Testis (tissue), 3 donors: ENCODE results near the gene TACR1. TPM values are rescaled to one million over a fixed set of nuclear protein-coding genes. Genes with fewer than 3 reads are reported as not detected.
"Not testable (repeated sequence)": the region's sequence is repeated elsewhere in the genome, so short reads cannot be mapped to it uniquely, and the experiment has no call there.

Experiments used
- DNase-seq: peaks from one replicate; pipeline ENCODE4 v3.0.0-alpha.2; 2019
- H3K27ac ChIP-seq, 2 donors: fragments of 200-600 bp; sonication (generic); one replicate each; pipeline ENCODE4 v1.5.1; 2019
- H3K27me3 ChIP-seq: fragments of 200-600 bp; sonication (generic); one replicate; pipeline ENCODE4 v1.5.1; 2019
- H3K36me3 ChIP-seq: fragments of 200-600 bp; sonication (generic); one replicate; pipeline ENCODE4 v1.5.1; 2017; ENCODE audit warnings: low read depth; ENCODE audit errors: missing control alignments
- H3K4me1 ChIP-seq: fragments of 200-600 bp; sonication (generic); one replicate; pipeline ENCODE4 v1.5.1; 2019
- H3K4me3 ChIP-seq, 2 donors: fragments of 200-600 bp; sonication (generic); one replicate each; pipeline ENCODE4 v1.5.1; 2017 to 2019
- H3K9me3 ChIP-seq: fragments of 200-600 bp; sonication (generic); one replicate; pipeline ENCODE4 v1.5.1; 2017
- POLR2A ChIP-seq: fragments of 450-650 bp; IDR thresholded peaks from one replicate; pipeline ENCODE4 v1.6.1; 2017; ENCODE audit warnings: antibody characterized with exemption, mild to moderate bottlenecking, moderate library complexity
- WGBS, 2 donors: methylation state at CpG; one replicate each; pipeline ENCODE4 v1.1.5; 2018; 5-methylcytosine and 5-hydroxymethylcytosine counted together
- intact Hi-C: fragments of 100-400 bp; cut with DNase I; formaldehyde crosslinking; loops from one replicate; pipeline ENCODE4 v1.15.1; 2023; ENCODE audit warnings: low total_unique reads
- polyA plus RNA-seq: library from polyadenylated mRNA; stranded (reverse); fragments of 350-450 nt; fragmentation: Illumina TruSeq; extraction: RNeasy Lipid Tissue Mini Kit (QIAGEN cat#74804); gene quantifications from one replicate; pipeline ENCODE4 v1.2.3, GENCODE V29; 2014; ENCODE audit warnings: low read depth, low replicate concordance; ENCODE audit not compliant: insufficient read depth
- total RNA-seq, 2 donors: library from RNA; depleted of rRNA; stranded (reverse); fragments of >200 nt; gene quantifications; one replicate each; pipeline ENCODE4 v1.2.3, GENCODE V29; 2016
- TF ChIP-seq, protein P1 (sequence below), 3 experiments: fragments of 450-650 bp in 2 of 3; fragments of 200-600 bp in 1 of 3; sonication (generic) in 1 of 3; IDR thresholded peaks; one replicate each; pipeline ENCODE4 v1.5.1; 2016 to 2019; ENCODE audit warnings: antibody characterized with exemption in 3 of 3, mild to moderate bottlenecking in 2 of 3, moderate library complexity in 1 of 3

Gene TACR1
- total and polyA plus RNA-seq, 3 donors from 2014 or later: 0.06 to 0.47 (median 0.38) TPM

GRCh38 chr2:75157435-75157834 is 41.9 kb downstream of the TACR1 start:
- Histone ChIP-seq H3K4me3 (no peak overlapping the region), H3K36me3 (no peaks in the 10 kb centered on the region), H3K27me3 (no peaks in the 10 kb centered on the region), H3K27ac (no peak overlapping the region), H3K4me1 (no peaks in the 10 kb centered on the region), H3K9me3 (no peaks in the 10 kb centered on the region)
- DNase-seq: no peak
- no peak for TF ChIP-seq POLR2A
- TF ChIP-seq, protein P1, sequence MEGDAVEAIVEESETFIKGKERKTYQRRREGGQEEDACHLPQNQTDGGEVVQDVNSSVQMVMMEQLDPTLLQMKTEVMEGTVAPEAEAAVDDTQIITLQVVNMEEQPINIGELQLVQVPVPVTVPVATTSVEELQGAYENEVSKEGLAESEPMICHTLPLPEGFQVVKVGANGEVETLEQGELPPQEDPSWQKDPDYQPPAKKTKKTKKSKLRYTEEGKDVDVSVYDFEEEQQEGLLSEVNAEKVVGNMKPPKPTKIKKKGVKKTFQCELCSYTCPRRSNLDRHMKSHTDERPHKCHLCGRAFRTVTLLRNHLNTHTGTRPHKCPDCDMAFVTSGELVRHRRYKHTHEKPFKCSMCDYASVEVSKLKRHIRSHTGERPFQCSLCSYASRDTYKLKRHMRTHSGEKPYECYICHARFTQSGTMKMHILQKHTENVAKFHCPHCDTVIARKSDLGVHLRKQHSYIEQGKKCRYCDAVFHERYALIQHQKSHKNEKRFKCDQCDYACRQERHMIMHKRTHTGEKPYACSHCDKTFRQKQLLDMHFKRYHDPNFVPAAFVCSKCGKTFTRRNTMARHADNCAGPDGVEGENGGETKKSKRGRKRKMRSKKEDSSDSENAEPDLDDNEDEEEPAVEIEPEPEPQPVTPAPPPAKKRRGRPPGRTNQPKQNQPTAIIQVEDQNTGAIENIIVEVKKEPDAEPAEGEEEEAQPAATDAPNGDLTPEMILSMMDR (IDR thresholded peaks at IDR 0.05): no peak
- intact Hi-C loops: no loop called here

- intact Hi-C loops: no loop called here
- H3K4me3 ChIP-seq: no peak overlapping the region
Measured at GRCh38 chr2:75155115-75155514, 44.2 kb downstream of the TACR1 start.

DNA sequence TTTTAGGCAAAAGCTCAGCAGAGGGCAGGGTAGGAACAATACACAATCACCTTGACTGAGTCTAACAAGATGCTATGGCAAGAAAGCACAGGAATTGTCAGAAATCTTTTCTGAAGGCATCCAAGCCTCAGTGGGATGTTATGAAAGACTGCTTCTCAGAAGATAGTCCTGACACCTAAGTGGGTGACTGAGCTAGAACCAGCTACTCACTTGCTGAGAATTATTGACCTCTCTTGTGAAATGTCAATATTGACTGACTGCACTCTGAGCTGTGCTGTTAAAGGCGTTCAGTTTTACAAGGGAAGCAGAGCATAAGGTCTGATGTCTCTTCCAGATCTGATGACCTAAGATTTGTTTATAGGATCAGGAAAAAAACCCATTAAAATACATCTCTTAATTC is 46.1 kb downstream of the TACR1 start:
- no peak for DNase-seq
- Histone ChIP-seq H3K27me3 (no peaks in the 10 kb centered on the region), H3K36me3 (no peaks in the 10 kb centered on the region), H3K27ac (no peak overlapping the region), H3K9me3 (no peaks in the 10 kb centered on the region), H3K4me1 (no peaks in the 10 kb centered on the region), H3K4me3 (no peak overlapping the region)
- 79 to 80% methylated on average over 1 of the region's 1 CpG for WGBS, 2 donors
- TF ChIP-seq, protein P1 (IDR thresholded peaks at IDR 0.05): no peak
- no peak for TF ChIP-seq POLR2A
- intact Hi-C loops: no loop called here

More at GRCh38 chr2:75155115-75155514, 44.2 kb downstream of the TACR1 start:
- no peaks in the 10 kb centered on the region for H3K36me3 ChIP-seq
- 49 to 64% methylated on average over 3 of the region's 3 CpGs for WGBS, 2 donors
- no peak for TF ChIP-seq POLR2A
- TF ChIP-seq, protein P1 (IDR thresholded peaks at IDR 0.05): no peak
- no peaks in the 10 kb centered on the region for H3K9me3 ChIP-seq
- H3K27me3 ChIP-seq: no peaks in the 10 kb centered on the region
- no peaks in the 10 kb centered on the region for H3K4me1 ChIP-seq
- DNase-seq: no peak
- H3K27ac ChIP-seq: no peak overlapping the region

DNA sequence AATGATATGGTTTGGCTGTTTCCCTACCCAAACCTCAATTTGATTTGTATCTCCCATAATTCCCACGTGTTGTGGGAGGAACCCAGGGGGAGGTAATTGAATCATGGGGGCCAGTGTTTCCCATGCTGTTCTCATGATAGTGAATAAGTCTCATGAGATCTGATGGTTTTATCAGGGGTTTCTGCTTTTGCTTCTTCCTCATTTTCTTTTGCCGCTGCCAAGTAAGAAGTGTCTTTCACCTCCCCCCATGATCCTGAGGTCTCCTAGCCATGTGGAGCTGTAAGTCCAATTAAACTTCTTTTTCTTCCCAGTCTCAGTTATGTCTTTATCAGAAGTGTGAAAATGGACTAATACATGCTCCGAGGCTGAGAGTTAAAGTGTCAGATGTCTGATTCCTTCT is 47.1 kb downstream of the TACR1 start:
- DNase-seq, H3K36me3 ChIP-seq, H3K4me1 ChIP-seq, H3K27me3 ChIP-seq, H3K9me3 ChIP-seq, intact Hi-C loops, H3K4me3 ChIP-seq, H3K27ac ChIP-seq: not testable (repeated sequence)
- WGBS, 2 donors: 86 to 87% methylated on average over 3 of the region's 3 CpGs

DNA sequence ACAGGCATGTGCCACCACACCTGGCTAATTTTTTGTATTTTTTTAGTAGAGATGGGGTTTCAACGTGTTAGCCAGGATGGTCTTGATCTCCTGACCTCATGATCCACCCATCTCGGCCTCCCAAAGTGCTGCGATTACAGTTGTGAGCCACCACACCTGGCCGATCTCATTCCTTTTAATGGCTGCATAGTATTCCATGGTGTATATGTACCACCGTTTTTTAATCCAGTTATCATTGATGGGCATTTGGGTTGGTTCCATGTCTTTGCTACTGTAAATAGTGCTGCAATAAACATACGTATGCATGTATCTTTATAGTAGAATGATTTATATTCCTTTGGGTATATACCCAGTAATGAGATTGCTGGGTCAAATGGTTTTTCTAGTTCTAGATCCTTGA is 51.4 kb downstream of the TACR1 start:
- H3K9me3 ChIP-seq, intact Hi-C loops, H3K4me1 ChIP-seq, H3K4me3 ChIP-seq, H3K27ac ChIP-seq, H3K27me3 ChIP-seq, H3K36me3 ChIP-seq, DNase-seq: not testable (repeated sequence)
- 89 to 91% methylated on average over 6 of the region's 6 CpGs for WGBS, 2 donors

DNA sequence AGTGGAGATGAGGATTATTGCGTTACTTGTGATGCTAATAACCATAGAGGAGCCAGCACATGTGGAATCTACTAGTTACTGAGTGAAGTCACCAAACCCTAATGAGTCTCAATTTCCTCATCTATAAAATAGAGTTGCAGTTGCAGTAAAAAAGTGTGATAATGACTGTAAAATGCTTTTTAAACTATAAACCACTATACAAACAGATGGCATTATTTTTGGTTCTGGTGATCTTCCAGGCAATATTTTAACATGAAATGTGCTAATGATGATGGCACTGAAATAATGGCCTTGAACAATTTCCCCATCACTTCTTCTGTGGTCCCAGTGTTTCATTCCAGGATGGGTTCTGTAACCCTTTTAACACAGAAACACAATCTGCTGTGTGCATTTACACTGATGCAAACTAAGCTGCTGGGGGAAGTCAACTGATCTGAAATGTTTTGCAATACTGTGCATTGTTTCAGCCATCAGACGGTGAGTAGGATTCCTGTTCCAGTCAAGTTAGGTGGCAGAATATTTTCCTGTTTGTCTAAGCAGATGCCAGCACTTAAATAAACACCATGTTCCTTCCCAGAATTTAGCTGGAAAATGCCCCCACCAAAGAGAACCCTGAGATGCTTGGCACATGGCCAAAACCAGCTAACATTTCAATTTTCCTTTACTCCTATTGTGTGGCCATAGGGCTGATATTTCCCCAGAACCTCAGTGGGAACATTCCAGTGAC is 52.6 kb downstream of the TACR1 start:
- WGBS, 2 donors: 74 to 75% methylated on average over 2 of the region's 2 CpGs
- H3K4me3 ChIP-seq: no peak overlapping the region

GRCh38 chr2:75146221-75146605 is 53.1 kb downstream of the TACR1 start:
- H3K4me3 ChIP-seq, H3K27me3 ChIP-seq, intact Hi-C loops, DNase-seq, H3K9me3 ChIP-seq, H3K27ac ChIP-seq, H3K36me3 ChIP-seq, H3K4me1 ChIP-seq: not testable (repeated sequence)
- 79 to 90% methylated on average over 4 of the region's 4 CpGs for WGBS, 2 donors

More for the DNA sequence above, 52.6 kb downstream of the TACR1 start:
- H3K9me3 ChIP-seq: no peaks in the 10 kb centered on the region
- TF ChIP-seq, protein P1 (IDR thresholded peaks at IDR 0.05): no peak
- no peak for TF ChIP-seq POLR2A
- H3K27ac ChIP-seq: no peak overlapping the region
- intact Hi-C loops: no loop called here
- H3K27me3 ChIP-seq: no peaks in the 10 kb centered on the region
- DNase-seq: no peak
- no peaks in the 10 kb centered on the region for H3K36me3 ChIP-seq
- no peaks in the 10 kb centered on the region for H3K4me1 ChIP-seq
